H9 (cell line): Measurements from ENCODE around the gene TMEM14C. TPM values are rescaled to one million over a fixed set of nuclear protein-coding genes. Genes with fewer than 3 reads are reported as not detected.

Source experiments
- DNase-seq: peaks from one replicate; pipeline ENCODE4 v3.0.0-alpha.2; 2017
- H2AFZ ChIP-seq: one replicate; pipeline ENCODE4 v1.6.1; 2013; ENCODE audit warnings: mild to moderate bottlenecking, low read length, control low read depth, moderate library complexity
- H2AK5ac ChIP-seq: 2 replicates; pipeline ENCODE4 v1.6.1; 2013; ENCODE audit warnings: low read length, control low read depth, mixed read lengths; ENCODE audit not compliant: insufficient read length
- H2BK120ac ChIP-seq: one replicate; pipeline ENCODE4 v1.6.1; 2013; ENCODE audit warnings: low read depth, mild to moderate bottlenecking, low read length, control low read depth, inconsistent platforms; ENCODE audit not compliant: poor library complexity, severe bottlenecking
- H2BK12ac ChIP-seq: 2 replicates; pipeline ENCODE4 v1.6.1; 2013; ENCODE audit warnings: low read length, control low read depth, mixed read lengths, low read depth; ENCODE audit not compliant: insufficient read length
- H2BK15ac ChIP-seq: 2 replicates; pipeline ENCODE4 v1.6.1; 2013; ENCODE audit warnings: low read depth, low read length, control low read depth
- H2BK20ac ChIP-seq: one replicate; pipeline ENCODE4 v1.6.1; 2013; ENCODE audit warnings: low read depth, mild to moderate bottlenecking, low read length, control low read depth, inconsistent platforms; ENCODE audit not compliant: poor library complexity, severe bottlenecking
- H2BK5ac ChIP-seq: 2 replicates; pipeline ENCODE4 v1.6.1; 2013; ENCODE audit warnings: low read length, control low read depth, mixed read lengths; ENCODE audit not compliant: insufficient read length
- H3K14ac ChIP-seq: 2 replicates; pipeline ENCODE4 v1.6.1; 2013; ENCODE audit warnings: low read length, control low read depth; ENCODE audit not compliant: insufficient read depth
- H3K18ac ChIP-seq: 2 replicates; pipeline ENCODE4 v1.6.1; 2013; ENCODE audit warnings: low read depth, mild to moderate bottlenecking, mixed read lengths, low read length, control low read depth; ENCODE audit not compliant: insufficient read length
- H3K23ac ChIP-seq: 2 replicates; pipeline ENCODE4 v1.6.1; 2013; ENCODE audit warnings: low read length, control low read depth, mixed read lengths, low read depth; ENCODE audit not compliant: insufficient read length
- H3K23me2 ChIP-seq: 2 replicates; pipeline ENCODE4 v1.6.1; 2013; ENCODE audit warnings: low read depth, mild to moderate bottlenecking, mixed read lengths, low read length, control low read depth; ENCODE audit not compliant: insufficient read length, poor library complexity, severe bottlenecking
- H3K27ac ChIP-seq: 2 replicates; pipeline ENCODE4 v1.5.1; 2013; ENCODE audit warnings: low read length, control low read depth, mixed read lengths, low read depth; ENCODE audit not compliant: insufficient read length
- H3K27me3 ChIP-seq: 2 replicates; pipeline ENCODE4 v1.6.1; 2013; ENCODE audit warnings: low read length, control low read depth, inconsistent platforms; ENCODE audit not compliant: insufficient read depth
- H3K4ac ChIP-seq: 2 replicates; pipeline ENCODE4 v1.6.1; 2013; ENCODE audit warnings: low read depth, mild to moderate bottlenecking, control low read depth, inconsistent platforms, low read length, moderate library complexity
- H3K4me1 ChIP-seq: 2 replicates; pipeline ENCODE4 v1.6.1; 2013; ENCODE audit warnings: low read length, control low read depth, inconsistent platforms; ENCODE audit not compliant: insufficient read depth
- H3K4me2 ChIP-seq: 2 replicates; pipeline ENCODE4 v1.6.1; 2013; ENCODE audit warnings: low read length, control low read depth, mixed read lengths; ENCODE audit not compliant: insufficient read length, insufficient read depth
- H3K56ac ChIP-seq: 2 replicates; pipeline ENCODE4 v1.6.1; 2013; ENCODE audit warnings: low read depth, mild to moderate bottlenecking, mixed read lengths, low read length, control low read depth; ENCODE audit not compliant: insufficient read length
- H3K79me1 ChIP-seq: 2 replicates; pipeline ENCODE4 v1.6.1; 2013; ENCODE audit warnings: low read depth, mild to moderate bottlenecking, moderate library complexity, low read length, control low read depth, inconsistent platforms; ENCODE audit not compliant: insufficient read depth, poor library complexity, severe bottlenecking
- H3K79me2 ChIP-seq: 2 replicates; pipeline ENCODE4 v1.6.1; 2013; ENCODE audit warnings: low read length, control low read depth, inconsistent platforms; ENCODE audit not compliant: insufficient read depth
- H3K9ac ChIP-seq: 2 replicates; pipeline ENCODE4 v1.6.1; 2013; ENCODE audit warnings: low read length, control low read depth, mixed read lengths; ENCODE audit not compliant: insufficient read length; ENCODE audit errors: extremely low read depth
- H3K9me3 ChIP-seq: one replicate; pipeline ENCODE4 v1.6.1; 2013; ENCODE audit warnings: low read depth, low read length, inconsistent platforms; ENCODE audit not compliant: control insufficient read depth
- H3T11ph ChIP-seq: one replicate; pipeline ENCODE4 v1.6.1; 2013; ENCODE audit warnings: mild to moderate bottlenecking, low read length, control low read depth, inconsistent platforms
- H4K20me1 ChIP-seq: one replicate; pipeline ENCODE4 v1.6.1; 2013; ENCODE audit not compliant: control insufficient read depth, insufficient read length, insufficient read depth
- H4K5ac ChIP-seq: 2 replicates; pipeline ENCODE4 v1.6.1; 2013; ENCODE audit warnings: low read depth, mild to moderate bottlenecking, mixed read lengths, low read length, control low read depth; ENCODE audit not compliant: insufficient read length
- H4K8ac ChIP-seq: replicated peaks from 2 replicates; pipeline ENCODE4 v1.6.1; 2013; ENCODE audit warnings: low read length, control low read depth, mixed read lengths, low read depth; ENCODE audit not compliant: insufficient read length
- H4K91ac ChIP-seq: 2 replicates; pipeline ENCODE4 v1.6.1; 2013; ENCODE audit warnings: low read depth, mild to moderate bottlenecking, moderate library complexity, mixed read lengths, low read length, control low read depth; ENCODE audit not compliant: insufficient read length
- H3K27ac Mint-ChIP-seq, 3 experiments: 2 replicates in 2 of 3; 3 replicates in 1 of 3; pipeline ENCODE4 v1.8.0; 2020 to 2021; ENCODE audit warnings: mixed read lengths in 3 of 3, mild to moderate bottlenecking in 1 of 3, moderate library complexity in 1 of 3
- H3K27me3 Mint-ChIP-seq: 2 replicates; pipeline ENCODE4 v1.8.0; 2021; ENCODE audit warnings: low read depth, mild to moderate bottlenecking, moderate library complexity, mixed read lengths
- H3K36me3 Mint-ChIP-seq, 3 experiments: 2 replicates in 2 of 3; 3 replicates in 1 of 3; pipeline ENCODE4 v1.8.0; 2020 to 2021; ENCODE audit warnings: low read depth in 3 of 3, mixed read lengths in 3 of 3; ENCODE audit not compliant: insufficient read depth in 1 of 3
- H3K4me1 Mint-ChIP-seq, 2 experiments: 2 replicates each; pipeline ENCODE4 v1.8.0; 2020; ENCODE audit warnings: mixed read lengths in 2 of 2
- H3K4me3 Mint-ChIP-seq, 2 experiments: 2 replicates in 1 of 2; 3 replicates in 1 of 2; pipeline ENCODE4 v1.8.0; 2020 to 2021; ENCODE audit warnings: mild to moderate bottlenecking in 2 of 2, mixed read lengths in 2 of 2, moderate library complexity in 1 of 2
- H3K9me3 Mint-ChIP-seq, 2 experiments: 2 replicates in 1 of 2; 3 replicates in 1 of 2; pipeline ENCODE4 v1.8.0; 2020; ENCODE audit warnings: mild to moderate bottlenecking in 2 of 2, mixed read lengths in 2 of 2, moderate library complexity in 1 of 2
- WGBS: extraction: QIAGEN DNeasy Blood & Tissue Kit; methylation state at CpG from one replicate; pipeline ENCODE4 v1.1.7; 2013; ENCODE audit warnings: missing lambda C conversion rate, low lambda C conversion rate, mixed read lengths; ENCODE audit not compliant: insufficient read length; ENCODE audit errors: extremely low coverage; 5-methylcytosine and 5-hydroxymethylcytosine counted together
- total RNA-seq: library from RNA; stranded (reverse); gene quantifications from 2 replicates; pipeline ENCODE4 v1.2.1, GENCODE V29; 2021
- TF ChIP-seq, protein P1 (sequence below): fragments of 200-600 bp; sonication (generic); conservative IDR thresholded peaks from 3 replicates; pipeline ENCODE4 v1.8.0; 2021; ENCODE audit warnings: antibody characterized with exemption, mild to moderate bottlenecking

Gene TMEM14C
- total RNA-seq, 1 experiment from 2014 or later, result 94.4 TPM

DNA sequence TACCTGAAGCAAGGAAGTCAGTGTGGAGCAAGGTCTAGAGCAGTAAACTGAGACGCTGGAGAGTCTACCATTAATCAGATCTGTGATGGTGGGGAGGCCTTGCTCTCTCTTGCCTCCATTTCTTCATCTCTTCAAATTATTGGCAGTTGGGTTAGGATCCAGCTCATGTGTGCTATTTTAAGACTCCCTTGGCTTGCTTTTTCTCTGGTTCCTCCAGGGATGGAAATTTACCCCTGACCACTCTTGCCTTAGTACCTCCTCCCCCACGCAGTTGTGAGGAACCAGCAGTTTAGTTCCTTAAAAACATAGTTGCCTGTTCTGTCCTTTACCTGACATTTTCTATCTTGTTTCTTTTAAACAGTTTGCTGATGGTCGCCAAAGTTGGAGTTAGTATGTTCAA, 7.4 kb downstream of the TMEM14C start:
- Histone ChIP-seq H3K4me1 (no peaks in the 10 kb centered on the region), H3T11ph (no peak overlapping the region), H4K20me1 (no peaks in the 10 kb centered on the region), H3K56ac (no peak overlapping the region), H3K23ac (no peak overlapping the region), H3K14ac (no peak overlapping the region), H3K27me3 (no peaks in the 10 kb centered on the region), H4K91ac (no peak overlapping the region), H3K79me2 (no peaks in the 10 kb centered on the region), H2AK5ac (no peak overlapping the region), H3K4ac (no peak overlapping the region), H3K79me1 (no peaks in the 10 kb centered on the region), H2BK12ac (no peak overlapping the region), H2BK20ac (no peak overlapping the region), H2BK5ac (no peak overlapping the region), H3K4me2 (no peak overlapping the region), H3K27ac (no peak overlapping the region), H3K9ac (no peak overlapping the region), H4K8ac (no peak overlapping the region), H3K9me3 (no peaks in the 10 kb centered on the region), H4K5ac (no peak overlapping the region), H2BK120ac (no peak overlapping the region), H3K18ac (no peak overlapping the region), H3K23me2 (no peaks in the 10 kb centered on the region), H2AFZ (no peak overlapping the region), H2BK15ac (no peak overlapping the region)
- WGBS, result no CpG with 5 or more reads among the region's 3 CpGs
- Mint-ChIP-seq H3K4me1 (no peaks in the 10 kb centered on the region), H3K27ac (0 out of 7 replicates have a peak overlapping the region, but pooled peaks of 1 of the 3 experiments have one; percentile 36), H3K27me3 (no peaks in the 10 kb centered on the region), H3K36me3 (peaks cover 29 to 67% (median 65%) of the 10 kb centered on the region in 3 experiments; a peak in 6 of 7 replicates), H3K9me3 (no peaks in the 10 kb centered on the region; a peak in 1 of 5 replicates), H3K4me3 (no peak overlapping the region)
- TF ChIP-seq, protein P1, sequence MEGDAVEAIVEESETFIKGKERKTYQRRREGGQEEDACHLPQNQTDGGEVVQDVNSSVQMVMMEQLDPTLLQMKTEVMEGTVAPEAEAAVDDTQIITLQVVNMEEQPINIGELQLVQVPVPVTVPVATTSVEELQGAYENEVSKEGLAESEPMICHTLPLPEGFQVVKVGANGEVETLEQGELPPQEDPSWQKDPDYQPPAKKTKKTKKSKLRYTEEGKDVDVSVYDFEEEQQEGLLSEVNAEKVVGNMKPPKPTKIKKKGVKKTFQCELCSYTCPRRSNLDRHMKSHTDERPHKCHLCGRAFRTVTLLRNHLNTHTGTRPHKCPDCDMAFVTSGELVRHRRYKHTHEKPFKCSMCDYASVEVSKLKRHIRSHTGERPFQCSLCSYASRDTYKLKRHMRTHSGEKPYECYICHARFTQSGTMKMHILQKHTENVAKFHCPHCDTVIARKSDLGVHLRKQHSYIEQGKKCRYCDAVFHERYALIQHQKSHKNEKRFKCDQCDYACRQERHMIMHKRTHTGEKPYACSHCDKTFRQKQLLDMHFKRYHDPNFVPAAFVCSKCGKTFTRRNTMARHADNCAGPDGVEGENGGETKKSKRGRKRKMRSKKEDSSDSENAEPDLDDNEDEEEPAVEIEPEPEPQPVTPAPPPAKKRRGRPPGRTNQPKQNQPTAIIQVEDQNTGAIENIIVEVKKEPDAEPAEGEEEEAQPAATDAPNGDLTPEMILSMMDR, result no peak
- DNase-seq, result no peak
